ENCODE data around the gene MEG3.

GRCh38 chr14:100815478-100816285 lies 10.2 kb upstream of the MEG3 start:
- TF ChIP-seq EZH2phosphoT487 (IDR thresholded peaks at IDR 0.05; ENCODE audit: unreplicated experiment) (no peak), ETS1 (IDR thresholded peaks at IDR 0.05) (no peak), CTCF (conservative IDR thresholded peaks at IDR 0.05; ENCODE audit: low read depth in 2 of 2) (no peak), CREB1 (CRISPR knock-in tag; IDR thresholded peaks at IDR 0.05; ENCODE audit: low read depth) (no peak), POLR2AphosphoS5 (IDR thresholded peaks at IDR 0.05; ENCODE audit: low read depth) (no peak)

All from GM23338 (cell line).